Measurements from ENCODE around the gene CD101.

CD101 gene

GRCh38 chr1:117017062-117017461, 15.5 kb downstream of the CD101 start:
- DNase-seq: no peak

GRCh38 chr1:117017648-117018047, 16.1 kb downstream of the CD101 start:
- DNase-seq: no peak

- no peak for DNase-seq
Observed at GRCh38 chr1:117020526-117021156, 19.1 kb downstream of the CD101 start.

DNA sequence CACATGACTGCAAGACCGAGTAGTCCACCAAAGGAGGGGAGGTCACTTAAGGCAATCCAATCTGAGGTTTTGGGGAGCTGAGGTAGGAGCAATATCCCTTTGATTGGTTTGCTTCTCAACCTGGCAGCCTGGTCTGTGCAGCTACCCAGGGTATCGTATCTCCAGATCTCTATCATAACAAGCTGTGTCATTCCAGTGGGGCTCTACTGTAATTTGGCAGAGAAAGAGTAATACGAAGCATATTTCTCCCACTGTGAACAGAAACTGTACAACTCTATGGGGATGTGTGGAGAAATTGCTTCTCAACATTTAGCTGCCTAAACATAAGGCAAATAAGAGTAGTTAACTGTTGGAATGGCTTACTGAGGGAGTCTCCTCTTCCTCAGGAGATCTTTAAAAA, 20.6 kb downstream of the CD101 start:
- no peak for DNase-seq

DNA sequence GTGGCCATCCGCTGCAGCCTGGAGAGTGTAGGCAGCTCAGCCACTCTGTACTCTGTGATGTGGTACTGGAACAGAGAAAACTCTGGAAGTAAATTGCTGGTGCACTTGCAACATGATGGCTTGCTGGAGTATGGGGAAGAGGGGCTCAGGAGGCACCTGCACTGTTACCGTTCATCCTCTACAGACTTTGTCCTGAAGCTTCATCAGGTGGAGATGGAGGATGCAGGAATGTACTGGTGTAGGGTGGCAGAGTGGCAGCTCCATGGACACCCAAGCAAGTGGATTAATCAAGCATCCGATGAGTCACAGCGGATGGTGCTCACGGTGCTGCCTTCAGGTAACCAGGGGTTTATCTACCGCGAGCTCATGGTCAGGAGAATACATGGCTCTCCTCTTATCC, 24.0 kb downstream of the CD101 start:
- no peak for DNase-seq

DNA sequence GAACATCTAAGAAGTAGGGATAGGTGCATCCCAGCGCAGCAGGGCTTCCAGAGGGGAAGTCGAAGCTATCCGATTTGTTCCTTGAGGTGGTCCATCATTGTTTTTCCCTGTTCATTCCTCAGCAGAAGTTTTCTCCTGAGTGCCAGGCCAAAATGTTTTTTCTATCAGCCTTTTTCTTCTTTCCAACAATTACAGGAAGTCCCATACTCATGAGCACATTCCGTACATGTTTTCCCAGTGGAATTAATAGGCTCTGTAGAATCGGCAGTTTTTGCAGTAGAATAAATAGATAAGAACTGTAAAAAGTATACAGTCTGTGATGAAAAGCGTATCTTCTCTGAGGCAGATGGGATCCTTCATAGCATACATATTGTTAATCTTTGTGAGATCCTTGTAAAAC, 24.8 kb downstream of the CD101 start:
- no peak for DNase-seq

- no peak for DNase-seq
Observed at GRCh38 chr1:117029685-117030084, 28.1 kb downstream of the CD101 start.

GRCh38 chr1:117030271-117030877, 28.8 kb downstream of the CD101 start:
- no peak for DNase-seq

GRCh38 chr1:117032266-117032665, 30.7 kb downstream of the CD101 start:
- DNase-seq: no peak

- DNase-seq: no peak
Observed at GRCh38 chr1:117032681-117033539, 31.4 kb downstream of the CD101 start.

GRCh38 chr1:117033772-117034171, 32.2 kb downstream of the CD101 start:
- DNase-seq: no peak

GRCh38 chr1:117034791-117035290, 33.3 kb downstream of the CD101 start:
- DNase-seq: no peak

DNA sequence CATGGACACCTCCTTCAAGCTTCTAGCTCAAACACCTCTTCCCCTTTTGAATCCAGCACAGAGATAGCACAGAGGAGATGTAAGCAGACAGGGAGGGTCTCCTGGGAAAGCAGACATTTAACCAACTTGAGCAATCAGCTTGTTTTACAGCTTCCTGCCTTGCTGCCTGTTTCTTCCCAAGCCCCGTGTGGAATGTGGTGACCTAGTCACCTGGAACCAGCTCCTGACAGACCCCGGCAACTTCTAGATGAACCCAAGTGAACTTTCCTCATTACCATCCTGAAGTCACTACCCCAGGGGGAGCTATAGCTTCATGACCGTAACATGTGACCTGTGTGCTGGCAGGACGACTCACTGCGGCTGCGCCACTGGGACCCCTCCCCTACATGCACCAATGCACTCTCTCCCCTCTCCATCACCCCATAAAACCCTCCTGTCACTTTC, 34.5 kb downstream of the CD101 start:
- no peak for DNase-seq

GRCh38 chr1:117037802-117038201, 36.2 kb downstream of the CD101 start:
- no peak for DNase-seq

DNA sequence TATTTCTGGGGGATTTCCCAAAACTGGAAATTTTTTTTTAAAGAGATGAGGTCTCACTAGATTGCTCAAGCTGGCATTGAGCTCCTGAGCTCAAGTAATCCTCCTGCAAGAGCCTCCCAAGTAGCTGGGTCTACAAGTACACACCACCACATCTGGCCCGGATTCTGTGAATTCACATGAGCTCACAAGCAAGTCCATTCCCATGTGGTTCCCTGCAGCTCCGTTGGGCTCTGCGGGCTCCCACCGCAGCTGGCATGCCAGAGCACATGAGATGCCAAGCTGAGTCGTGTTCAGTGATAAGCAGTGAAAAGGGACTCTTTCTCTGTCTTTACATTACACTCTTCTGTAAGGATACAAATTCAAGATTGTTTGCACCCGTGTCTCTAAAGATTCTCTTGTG, 36.7 kb downstream of the CD101 start:
- no peak for DNase-seq

- DNase-seq: no peak
Observed at GRCh38 chr1:117044217-117044616, 42.7 kb downstream of the CD101 start.

GRCh38 chr1:117045644-117046043, 44.1 kb downstream of the CD101 start:
- no peak for DNase-seq

- no peak for DNase-seq
Observed at GRCh38 chr1:117046781-117047180, 45.2 kb downstream of the CD101 start.

- no peak for DNase-seq
Observed at GRCh38 chr1:117047271-117047670, 45.7 kb downstream of the CD101 start.

- DNase-seq: no peak
Observed at GRCh38 chr1:117049857-117050256, 48.3 kb downstream of the CD101 start.

DNA sequence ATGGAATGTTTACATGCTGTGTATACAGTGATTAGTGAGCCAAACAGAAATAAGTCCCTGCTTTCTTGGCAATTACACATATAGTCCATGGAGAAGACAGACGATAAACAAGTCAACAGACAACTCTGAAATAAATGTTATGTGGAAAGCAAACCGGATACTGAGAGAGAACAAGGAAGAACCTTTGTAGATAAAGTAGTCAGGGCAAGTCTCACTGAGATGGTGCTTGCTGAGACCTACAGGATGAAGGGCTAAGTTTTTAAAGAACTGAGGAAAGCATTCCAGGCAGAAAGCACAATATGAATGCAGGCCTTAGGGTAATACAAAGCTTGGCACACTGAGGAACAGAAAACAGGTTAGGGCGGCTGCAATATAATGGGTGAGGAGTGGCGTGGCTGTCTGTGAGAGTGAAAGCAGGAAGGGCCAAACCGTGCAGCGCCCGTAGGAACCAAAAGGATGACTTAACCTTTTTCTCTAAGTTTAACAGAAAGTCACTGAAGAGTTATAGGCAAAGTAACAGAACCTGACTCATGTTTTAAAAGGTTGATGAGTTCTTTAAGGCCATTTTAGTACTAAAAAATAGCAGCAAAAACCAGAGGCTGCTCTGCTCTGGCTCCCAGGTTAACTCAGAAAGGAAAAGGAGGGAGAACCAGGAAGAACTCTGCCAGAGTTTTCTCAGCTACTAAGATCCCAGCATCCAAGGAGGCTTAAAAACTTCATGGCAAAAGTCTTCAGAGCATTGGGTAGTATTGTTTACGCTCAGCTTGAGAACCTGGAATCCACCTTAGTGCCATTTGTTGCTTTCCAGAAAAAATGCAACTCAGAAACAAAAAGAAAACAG, 49.9 kb downstream of the CD101 start:
- DNase-seq: peak; percentile 32

GRCh38 chr1:117054068-117054467, 52.5 kb downstream of the CD101 start:
- DNase-seq: no peak

DNA sequence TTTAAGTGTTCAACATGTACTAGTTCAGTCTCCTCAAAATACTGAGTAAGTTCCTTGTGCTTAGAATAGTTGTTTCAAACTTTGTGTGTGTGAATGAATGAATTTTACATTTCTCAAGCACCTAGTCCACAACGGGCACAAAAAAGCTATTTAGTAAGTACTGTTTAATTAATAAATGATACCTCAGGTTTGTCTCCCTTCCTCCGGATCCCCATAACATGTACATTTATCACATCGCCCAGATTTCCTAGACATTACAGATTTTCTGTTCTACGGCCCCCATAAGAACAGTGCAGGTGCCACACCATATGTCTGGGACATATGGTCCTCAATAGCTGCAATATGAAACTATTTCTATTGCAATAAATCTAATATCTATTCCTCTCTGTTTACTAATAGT, 57.2 kb downstream of the CD101 start:
- no peak for DNase-seq

All from CD4-positive, alpha-beta T cell treated with Interleukin-10 for 1 hour (primary cell).